K562 (cell line): ENCODE data around the gene CFL1. TPM values are rescaled to one million over a fixed set of nuclear protein-coding genes. Genes with fewer than 3 reads are reported as not detected.

Source experiments
- EWSR1 ChIP-seq: fragments of 450-650 bp; IDR thresholded peaks from 2 replicates; pipeline ENCODE4 v1.6.1; 2018; ENCODE audit warnings: borderline replicate concordance, mild to moderate bottlenecking, low read depth, moderate library complexity; ENCODE audit not compliant: partially characterized antibody
- EZH2 ChIP-seq: IDR thresholded peaks from 2 replicates; pipeline ENCODE4 v1.6.1; 2012; ENCODE audit warnings: low read depth, mild to moderate bottlenecking, inconsistent platforms, low read length, borderline replicate concordance
- FUS ChIP-seq: fragments of 200-400 bp; formaldehyde crosslinking; optimal IDR thresholded peaks from 2 replicates; pipeline ENCODE3; 2017; ENCODE audit warnings: low read depth, low read length
- HDAC8 ChIP-seq: fragments of 450-650 bp; IDR thresholded peaks from 2 replicates; pipeline ENCODE4 v1.6.1; 2016; ENCODE audit warnings: mild to moderate bottlenecking, missing genetic modification characterization, moderate library complexity, missing compliant biosample characterization
- HDGF ChIP-seq: fragments of 450-650 bp; IDR thresholded peaks from 2 replicates; pipeline ENCODE4 v1.6.1; 2016
- HNRNPLL ChIP-seq: fragments of 200-400 bp; formaldehyde crosslinking; IDR thresholded peaks from 2 replicates; pipeline ENCODE4 v1.6.1; 2017; ENCODE audit warnings: low read length, low read depth, mild to moderate bottlenecking; ENCODE audit not compliant: poor library complexity, severe bottlenecking
- ILK ChIP-seq: fragments of 450-650 bp; IDR thresholded peaks from 2 replicates; pipeline ENCODE4 v1.6.1; 2016; ENCODE audit warnings: missing genetic modification characterization, low read depth, mild to moderate bottlenecking, missing compliant biosample characterization, moderate library complexity, borderline replicate concordance
- KDM2B ChIP-seq: fragments of 250-450 bp; sonication (Bioruptor Pico); IDR thresholded peaks from 2 replicates; pipeline ENCODE4 v1.8.0; 2021; ENCODE audit warnings: mild to moderate bottlenecking, moderate library complexity
- NR1H2 ChIP-seq: sonication (generic); formaldehyde crosslinking; IDR thresholded peaks from 2 replicates; pipeline ENCODE4 v1.4.0; 2020; ENCODE audit warnings: mild to moderate bottlenecking, missing genetic modification reagents
- POLR2AphosphoS2 ChIP-seq: IDR thresholded peaks from 2 replicates; pipeline ENCODE4 v1.6.1; 2012; ENCODE audit warnings: low read length, improper control_type of control experiment
- POLR2G ChIP-seq: fragments of 200-400 bp; formaldehyde crosslinking; IDR thresholded peaks from 2 replicates; pipeline ENCODE4 v1.6.1; 2017; ENCODE audit warnings: low read depth, mild to moderate bottlenecking, antibody characterized with exemption, low read length, moderate library complexity
- RBM22 ChIP-seq: fragments of 200-400 bp; formaldehyde crosslinking; IDR thresholded peaks from 2 replicates; pipeline ENCODE4 v1.6.1; 2018; ENCODE audit warnings: low read length, low read depth; ENCODE audit not compliant: poor library complexity, severe bottlenecking
- STAT5A ChIP-seq: IDR thresholded peaks from 2 replicates; pipeline ENCODE4 v1.6.1; 2012; ENCODE audit warnings: low read length, inconsistent platforms, borderline replicate concordance
- TAF7 ChIP-seq: fragments of 450-650 bp; IDR thresholded peaks from 2 replicates; pipeline ENCODE4 v1.6.1; 2016; ENCODE audit warnings: missing genetic modification characterization, missing compliant biosample characterization
- ZNF239 ChIP-seq: fragments of 250-450 bp; sonication (Bioruptor Pico); IDR thresholded peaks from 2 replicates; pipeline ENCODE4 v1.4.0; 2020; ENCODE audit warnings: mild to moderate bottlenecking
- ZNF583 ChIP-seq: fragments of 250-450 bp; sonication (Bioruptor Pico); IDR thresholded peaks from 2 replicates; pipeline ENCODE4 v1.4.0; 2020
- polyA plus RNA-seq, 8 experiments: library from polyadenylated mRNA; depleted of rRNA in 4 of 8; stranded (reverse) in 5 of 8; unstranded in 3 of 8; fragments of >200 nt; fragmentation: Nextera tagmentation in 2 of 8; fragmentation: Illumina TruSeq in 1 of 8; extraction: Ambion mirVana in 2 of 8; extraction: Trizol in 1 of 8; gene quantifications; 2 replicates each; pipeline versions ENCODE4 v1.2.1 to v1.2.3, GENCODE V29; 2011 to 2014; ENCODE audit warnings: inconsistent platforms in 1 of 8, missing spikeins in 1 of 8
- total RNA-seq, 7 experiments: library from RNA; depleted of rRNA in 6 of 7; stranded (reverse); fragments of >200 nt in 6 of 7; fragmentation: Illumina TruSeq in 2 of 7; extraction: Trizol in 2 of 7; gene quantifications; 2 replicates each; pipeline versions ENCODE4 v1.2.1 to v1.2.3, GENCODE V29; 2011 to 2021; ENCODE audit warnings: low replicate concordance in 1 of 7
- TF ChIP-seq, protein P1 (sequence below), 2 experiments: fragments of 450-650 bp; formaldehyde crosslinking in 1 of 2; IDR thresholded peaks; 2 replicates each; pipeline versions ENCODE4 v1.4.0 to v1.6.1; 2014 to 2020; ENCODE audit warnings: mild to moderate bottlenecking in 2 of 2, borderline replicate concordance in 1 of 2, low read depth in 1 of 2
- TF ChIP-seq, protein P2 (sequence below): fragments of 250-450 bp; sonication (Bioruptor Pico); IDR thresholded peaks from 2 replicates; pipeline ENCODE4 v1.8.0; 2022; ENCODE audit warnings: inconsistent platforms

The CFL1 gene
- total and polyA plus RNA-seq, 9 of the 15 experiments (the other 6 are each of a cell fraction or from before 2014, with no cell fraction given), result 105 to 1,101 (median 859) TPM

DNA sequence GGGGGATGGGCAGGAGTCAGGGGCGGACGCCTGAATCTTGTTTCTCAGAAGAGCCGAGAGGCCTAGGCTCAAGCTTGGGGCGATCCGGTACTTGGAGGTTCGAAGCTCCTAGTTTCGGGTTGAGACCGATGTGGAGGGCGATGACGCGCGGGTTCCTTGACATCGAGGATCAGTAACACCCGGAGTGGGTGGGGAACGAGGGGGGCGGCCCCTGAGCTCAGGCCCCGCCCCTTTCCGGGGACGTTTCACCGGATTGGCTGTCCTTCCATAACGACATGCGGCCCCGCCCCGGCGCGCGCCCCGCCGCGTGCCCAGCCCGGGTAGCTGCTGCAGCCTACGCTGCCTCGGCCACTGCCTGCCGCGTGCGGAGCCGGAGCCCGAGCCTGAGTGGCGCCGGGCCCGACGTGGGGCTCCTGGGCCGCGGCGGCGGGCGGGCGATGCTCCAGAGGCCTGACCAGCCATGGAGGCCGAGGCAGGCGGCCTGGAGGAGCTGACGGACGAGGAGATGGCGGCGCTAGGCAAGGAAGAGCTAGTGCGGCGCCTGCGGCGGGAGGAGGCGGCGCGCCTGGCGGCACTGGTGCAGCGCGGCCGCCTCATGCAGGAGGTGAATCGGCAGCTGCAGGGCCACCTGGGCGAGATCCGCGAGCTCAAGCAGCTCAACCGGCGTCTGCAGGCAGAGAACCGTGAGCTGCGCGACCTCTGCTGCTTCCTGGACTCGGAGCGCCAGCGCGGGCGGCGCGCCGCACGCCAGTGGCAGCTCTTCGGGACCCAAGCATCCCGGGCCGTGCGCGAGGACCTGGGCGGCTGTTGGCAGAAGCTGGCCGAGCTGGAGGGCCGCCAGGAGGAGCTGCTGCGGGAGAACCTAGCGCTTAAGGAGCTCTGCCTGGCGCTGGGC is 32.6 kb upstream of the CFL1 start, which contains the start of gene CCDC85B (continued):
- TF ChIP-seq, protein P1, sequence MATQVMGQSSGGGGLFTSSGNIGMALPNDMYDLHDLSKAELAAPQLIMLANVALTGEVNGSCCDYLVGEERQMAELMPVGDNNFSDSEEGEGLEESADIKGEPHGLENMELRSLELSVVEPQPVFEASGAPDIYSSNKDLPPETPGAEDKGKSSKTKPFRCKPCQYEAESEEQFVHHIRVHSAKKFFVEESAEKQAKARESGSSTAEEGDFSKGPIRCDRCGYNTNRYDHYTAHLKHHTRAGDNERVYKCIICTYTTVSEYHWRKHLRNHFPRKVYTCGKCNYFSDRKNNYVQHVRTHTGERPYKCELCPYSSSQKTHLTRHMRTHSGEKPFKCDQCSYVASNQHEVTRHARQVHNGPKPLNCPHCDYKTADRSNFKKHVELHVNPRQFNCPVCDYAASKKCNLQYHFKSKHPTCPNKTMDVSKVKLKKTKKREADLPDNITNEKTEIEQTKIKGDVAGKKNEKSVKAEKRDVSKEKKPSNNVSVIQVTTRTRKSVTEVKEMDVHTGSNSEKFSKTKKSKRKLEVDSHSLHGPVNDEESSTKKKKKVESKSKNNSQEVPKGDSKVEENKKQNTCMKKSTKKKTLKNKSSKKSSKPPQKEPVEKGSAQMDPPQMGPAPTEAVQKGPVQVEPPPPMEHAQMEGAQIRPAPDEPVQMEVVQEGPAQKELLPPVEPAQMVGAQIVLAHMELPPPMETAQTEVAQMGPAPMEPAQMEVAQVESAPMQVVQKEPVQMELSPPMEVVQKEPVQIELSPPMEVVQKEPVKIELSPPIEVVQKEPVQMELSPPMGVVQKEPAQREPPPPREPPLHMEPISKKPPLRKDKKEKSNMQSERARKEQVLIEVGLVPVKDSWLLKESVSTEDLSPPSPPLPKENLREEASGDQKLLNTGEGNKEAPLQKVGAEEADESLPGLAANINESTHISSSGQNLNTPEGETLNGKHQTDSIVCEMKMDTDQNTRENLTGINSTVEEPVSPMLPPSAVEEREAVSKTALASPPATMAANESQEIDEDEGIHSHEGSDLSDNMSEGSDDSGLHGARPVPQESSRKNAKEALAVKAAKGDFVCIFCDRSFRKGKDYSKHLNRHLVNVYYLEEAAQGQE (IDR thresholded peaks at IDR 0.05; ENCODE audit: borderline replicate concordance), result no peak
- TF ChIP-seq, protein P1 (CRISPR knock-in tag; IDR thresholded peaks at IDR 0.05; ENCODE audit: low read depth), result peak; percentile 59; the same call in 1 of the 2 replicates
- TF ChIP-seq ZNF583 (CRISPR knock-in tag) (peak; percentile 57; the same call in 1 of the 2 replicates), POLR2AphosphoS2 (no peak), HDGF (no peak), ILK (no peak), KDM2B (CRISPR knock-in tag) (peak; percentile 5; the same call in 1 of the 2 replicates), FUS (peak; percentile 85), RBM22 (peak; percentile 86), HDAC8 (0 out of 2 replicates have a peak, but pooled peaks have one; percentile 43), TAF7 (no peak), EWSR1 (no peak), NR1H2 (CRISPR knock-in tag) (peak; percentile 78; the same call in 1 of the 2 replicates), ZNF239 (CRISPR knock-in tag) (no peak), STAT5A (0 out of 2 replicates have a peak, but pooled peaks have one; percentile 17), HNRNPLL (peak; percentile 30), POLR2G (peak; percentile 93), EZH2 (no peak)
- TF ChIP-seq, protein P2, sequence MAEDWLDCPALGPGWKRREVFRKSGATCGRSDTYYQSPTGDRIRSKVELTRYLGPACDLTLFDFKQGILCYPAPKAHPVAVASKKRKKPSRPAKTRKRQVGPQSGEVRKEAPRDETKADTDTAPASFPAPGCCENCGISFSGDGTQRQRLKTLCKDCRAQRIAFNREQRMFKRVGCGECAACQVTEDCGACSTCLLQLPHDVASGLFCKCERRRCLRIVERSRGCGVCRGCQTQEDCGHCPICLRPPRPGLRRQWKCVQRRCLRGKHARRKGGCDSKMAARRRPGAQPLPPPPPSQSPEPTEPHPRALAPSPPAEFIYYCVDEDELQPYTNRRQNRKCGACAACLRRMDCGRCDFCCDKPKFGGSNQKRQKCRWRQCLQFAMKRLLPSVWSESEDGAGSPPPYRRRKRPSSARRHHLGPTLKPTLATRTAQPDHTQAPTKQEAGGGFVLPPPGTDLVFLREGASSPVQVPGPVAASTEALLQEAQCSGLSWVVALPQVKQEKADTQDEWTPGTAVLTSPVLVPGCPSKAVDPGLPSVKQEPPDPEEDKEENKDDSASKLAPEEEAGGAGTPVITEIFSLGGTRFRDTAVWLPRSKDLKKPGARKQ (CRISPR knock-in tag), result no peak
